Vagina (tissue), 2 donors: ENCODE data around the gene AKAP6.

Experiments used
- CTCF ChIP-seq, 3 experiments: fragments of 450-650 bp in 2 of 3; fragments of 200-600 bp in 1 of 3; sonication (generic) in 1 of 3; IDR thresholded peaks; one replicate each; pipeline ENCODE4 v1.5.1; 2017 to 2019; ENCODE audit warnings: antibody characterized with exemption in 3 of 3, mild to moderate bottlenecking in 2 of 3, moderate library complexity in 2 of 3
- POLR2AphosphoS5 ChIP-seq, 2 donors: sonication (generic); formaldehyde crosslinking; IDR thresholded peaks; one replicate each; pipeline ENCODE4 v1.9.0; 2017; ENCODE audit warnings: antibody characterized with exemption in 2 of 2, mild to moderate bottlenecking in 2 of 2, low read depth in 1 of 2; ENCODE audit not compliant: insufficient read depth in 1 of 2

GRCh38 chr14:32588448-32589320, 259.6 kb downstream of the AKAP6 start:
- TF ChIP-seq CTCF (IDR thresholded peaks at IDR 0.05) (peak in 1 of 3 experiments; percentile 27), POLR2AphosphoS5 (IDR thresholded peaks at IDR 0.05; ENCODE audit: insufficient read depth in 1 of 2, low read depth in 1 of 2) (no peak)
